NCI-H226 (cell line): Measurements from ENCODE around the gene CNOT9.

Source experiments
- DNase-seq: peaks from one replicate; pipeline ENCODE4 v3.0.0-alpha.2; 2015

The CNOT9 gene

DNA sequence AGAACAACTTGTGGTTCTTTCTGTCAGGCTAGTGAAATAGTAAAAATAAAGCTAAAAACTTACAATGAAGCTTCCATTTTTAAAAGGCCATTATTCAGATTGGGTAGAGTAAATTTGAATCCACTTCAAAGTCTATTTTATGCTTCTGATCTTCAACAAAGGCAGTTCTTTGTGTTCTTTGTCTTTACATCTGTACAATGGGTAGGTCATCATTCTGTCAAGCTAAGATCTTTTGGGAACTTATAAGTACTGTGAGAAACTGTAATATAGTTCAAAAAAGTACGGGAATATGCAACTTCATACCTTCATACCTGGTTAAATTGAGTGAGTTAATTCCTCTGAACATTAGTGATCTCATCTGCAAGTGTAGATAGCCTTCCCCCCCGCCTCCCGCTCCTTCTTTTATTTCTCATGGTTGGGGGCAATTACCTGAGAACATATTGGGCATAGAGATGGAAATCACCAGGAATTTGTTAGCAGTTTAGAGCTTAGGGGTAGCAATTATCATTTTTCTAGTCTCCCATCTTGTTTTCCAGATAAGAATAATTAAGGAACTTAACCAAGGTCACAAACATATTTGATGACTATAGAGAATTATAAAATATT, 9.7 kb downstream of the CNOT9 start:
- DNase-seq, result no peak

DNA sequence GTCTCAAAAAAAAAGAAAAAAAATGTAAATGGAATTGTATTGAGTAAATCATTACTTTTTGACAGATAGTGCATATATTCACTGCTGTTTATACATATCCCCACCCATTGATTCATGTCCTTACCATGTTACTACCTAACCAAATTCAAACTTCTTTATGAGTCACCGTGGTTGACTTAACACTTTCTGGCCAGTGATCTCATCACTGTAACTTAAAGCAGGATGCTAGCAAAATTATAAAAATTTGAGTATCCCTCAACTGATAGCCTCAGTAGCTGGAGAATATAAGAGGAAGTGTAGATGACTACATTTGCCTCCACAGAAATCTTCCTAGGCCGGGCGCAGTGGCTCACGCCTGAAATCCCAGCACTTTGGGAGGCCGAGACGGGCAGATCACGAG, 13.4 kb downstream of the CNOT9 start:
- peak; percentile 48 for DNase-seq

DNA sequence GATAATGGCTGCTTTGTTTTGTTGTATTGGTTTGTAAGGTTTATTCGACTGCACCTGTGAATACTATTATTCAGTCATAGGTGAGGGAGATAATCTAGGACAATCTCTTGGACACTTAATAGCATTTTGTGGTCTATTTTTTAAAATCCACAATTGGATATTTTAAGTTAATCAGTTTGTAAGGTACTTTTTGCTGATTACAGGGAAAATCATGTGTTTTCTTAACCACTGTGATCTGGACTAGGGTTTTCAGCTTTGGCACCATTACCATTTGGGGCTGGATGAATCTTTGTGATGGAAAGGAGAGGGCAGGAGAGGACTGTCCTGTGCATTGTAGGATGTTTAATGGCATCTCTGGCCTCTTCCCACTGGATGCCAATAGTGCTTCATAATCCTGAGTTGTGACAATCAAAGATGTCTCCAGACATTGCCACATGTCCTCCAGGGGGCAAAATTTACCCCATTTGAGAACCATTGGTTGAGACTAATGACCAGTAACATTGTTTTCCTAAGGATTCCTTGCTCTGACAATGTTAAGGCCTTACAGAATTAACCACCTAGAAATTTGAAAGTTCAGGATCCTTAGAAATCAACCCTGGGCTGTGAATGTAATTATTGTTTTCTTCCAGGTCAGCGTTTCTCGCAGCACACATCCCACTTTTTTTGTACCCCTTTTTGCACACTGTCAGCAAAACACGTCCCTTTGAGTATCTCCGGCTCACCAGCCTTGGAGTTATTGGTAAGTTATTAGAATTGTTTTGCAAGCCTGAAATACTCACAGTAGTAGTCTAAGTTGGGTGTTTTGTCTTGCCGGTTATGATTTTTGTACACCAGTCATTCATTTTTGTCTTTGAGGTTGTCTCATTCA, 15.6 kb downstream of the CNOT9 start:
- no peak for DNase-seq

DNA sequence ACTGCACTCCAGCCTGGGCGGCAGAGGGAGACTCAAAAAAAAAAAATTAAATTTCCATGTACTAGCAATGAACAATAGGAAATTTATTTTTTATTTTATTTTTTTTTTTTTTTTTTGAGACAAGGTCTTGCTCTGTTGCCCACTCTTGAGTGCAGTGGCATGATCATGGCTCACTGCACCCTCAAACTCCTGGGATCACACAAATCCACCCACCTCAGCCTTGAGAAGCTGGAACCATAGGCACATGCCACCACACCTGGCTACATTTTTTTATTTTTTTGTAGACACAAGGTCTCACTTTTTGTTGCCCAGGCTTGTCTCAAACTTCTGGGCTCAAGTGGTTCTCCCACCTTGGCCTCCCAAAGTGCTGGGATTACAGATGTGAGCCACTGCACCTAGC, 16.9 kb downstream of the CNOT9 start:
- DNase-seq, result no peak

DNA sequence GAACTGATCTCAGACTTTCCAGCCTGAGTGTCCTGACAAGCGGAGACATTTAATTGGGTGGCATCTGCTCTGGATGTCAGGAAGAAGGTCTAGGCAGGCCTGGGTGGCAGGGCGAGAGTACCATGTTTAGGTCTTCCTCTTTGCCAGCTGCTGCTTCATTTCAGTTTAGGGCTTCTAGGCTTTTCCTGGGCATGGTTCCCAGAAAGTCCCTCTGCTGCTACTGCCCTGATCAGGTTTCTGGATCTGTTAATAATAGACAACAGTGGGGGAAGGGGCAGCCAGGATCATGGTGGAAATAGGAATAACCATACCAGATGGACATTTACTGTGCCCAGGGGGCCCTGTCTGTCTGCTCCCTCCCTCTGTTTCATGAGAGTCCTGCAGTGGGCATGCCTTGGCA, 36.8 kb downstream of the CNOT9 start:
- no peak for DNase-seq

DNA sequence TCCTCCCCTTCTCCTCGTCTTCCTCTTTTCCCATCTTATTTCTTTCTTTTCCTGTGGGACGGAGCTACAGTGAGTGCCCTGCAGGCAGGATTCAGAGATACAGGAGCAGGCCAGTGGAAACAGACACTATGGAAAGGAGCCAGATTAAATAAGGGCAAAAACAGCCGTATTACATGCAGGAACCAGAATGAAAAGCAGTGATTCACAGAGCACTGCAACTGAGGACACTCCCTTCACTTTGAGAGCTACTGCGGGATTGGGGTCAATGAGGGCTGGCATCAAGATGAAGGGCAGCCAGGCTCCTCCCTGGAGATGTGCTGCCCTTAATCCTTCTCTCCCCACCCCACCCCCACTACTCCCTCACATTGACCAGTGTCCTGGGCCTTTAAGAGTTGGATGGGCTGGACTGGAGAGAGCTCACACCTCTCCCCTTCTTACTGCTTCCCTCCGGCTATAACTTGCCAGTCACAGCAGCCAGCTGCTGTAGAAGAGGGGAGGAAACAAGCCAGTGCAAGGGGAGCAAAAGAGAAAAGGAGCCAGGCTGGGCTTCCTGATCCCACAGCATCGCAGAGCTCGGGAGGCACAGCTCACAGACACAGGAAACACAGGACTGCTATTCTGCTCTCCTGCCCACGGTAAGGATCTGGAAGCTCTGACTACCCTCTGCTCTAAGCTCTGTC, 38.9 kb downstream of the CNOT9 start, which contains the start of gene PLCD4:
Gene PLCD4 (plus strand): TSS at position 464 of the 680 bp plus-strand sequence. CDS start 7,841 bp downstream, outside the sequence.
- peak; percentile 64 for DNase-seq

DNA sequence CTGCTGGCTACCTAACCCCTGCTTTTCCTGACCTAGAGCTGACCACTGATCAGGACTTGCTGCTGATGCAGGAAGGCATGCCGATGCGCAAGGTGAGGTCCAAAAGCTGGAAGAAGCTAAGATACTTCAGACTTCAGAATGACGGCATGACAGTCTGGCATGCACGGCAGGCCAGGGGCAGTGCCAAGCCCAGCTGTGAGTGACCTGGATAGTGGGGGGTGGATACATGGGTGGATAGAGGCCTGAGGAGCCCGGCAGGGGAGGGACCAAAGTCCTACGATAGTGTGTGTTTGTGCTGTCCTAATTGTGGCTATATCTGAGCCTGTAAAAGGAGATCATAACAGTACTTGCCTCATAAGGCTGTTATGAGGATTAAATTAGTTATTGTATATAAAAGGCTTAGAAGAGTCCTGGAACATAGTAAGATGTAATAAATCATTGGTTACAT, 47.3 kb downstream of the CNOT9 start:
- no peak for DNase-seq

DNA sequence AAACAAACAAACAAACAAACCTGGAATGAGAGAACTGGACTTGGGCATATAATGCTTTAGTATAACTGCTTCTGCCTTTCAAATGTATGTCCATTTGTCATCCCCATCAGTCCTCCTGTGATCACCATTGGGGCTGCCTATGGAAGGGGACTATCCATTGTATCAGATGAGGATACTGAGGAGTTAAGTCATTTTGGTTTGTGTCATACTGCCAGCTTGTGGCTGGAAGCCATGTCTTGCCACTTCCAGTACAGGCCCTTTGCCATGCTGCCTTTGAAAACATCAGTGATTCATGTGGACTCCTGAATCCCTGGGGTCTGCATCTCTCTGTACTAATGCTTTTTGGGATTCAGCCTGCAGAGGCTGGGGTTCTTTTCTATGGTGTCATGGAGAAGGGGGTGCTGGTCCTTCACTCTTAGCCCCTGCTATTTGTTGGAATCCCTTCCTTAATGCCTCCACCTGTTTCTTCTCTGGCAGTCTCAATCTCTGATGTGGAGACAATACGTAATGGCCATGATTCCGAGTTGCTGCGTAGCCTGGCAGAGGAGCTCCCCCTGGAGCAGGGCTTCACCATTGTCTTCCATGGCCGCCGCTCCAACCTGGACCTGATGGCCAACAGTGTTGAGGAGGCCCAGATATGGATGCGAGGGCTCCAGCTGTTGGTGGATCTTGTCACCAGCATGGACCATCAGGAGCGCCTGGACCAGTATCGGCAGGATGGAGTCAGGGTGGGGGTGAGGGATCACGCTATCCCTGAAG, 49.6 kb downstream of the CNOT9 start:
- DNase-seq, result no peak

DNA sequence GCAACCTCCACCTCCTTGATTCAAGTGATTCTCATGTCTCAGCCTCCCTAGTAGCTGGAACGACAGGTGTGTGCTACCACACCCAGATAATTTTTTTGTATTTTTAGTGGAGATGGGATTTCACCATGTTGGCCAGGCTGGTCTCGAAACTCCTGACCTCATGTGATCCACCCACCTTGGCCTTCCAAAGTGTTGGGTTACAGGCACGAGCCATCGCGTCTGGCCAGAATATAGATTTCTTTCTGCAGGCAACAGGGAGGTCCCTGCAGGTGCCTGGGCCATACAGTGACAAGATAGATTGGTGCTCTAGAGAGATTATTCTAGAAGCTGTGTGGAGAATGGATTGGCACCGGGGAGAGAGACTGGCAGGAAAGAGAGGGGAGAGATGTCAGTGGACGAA, 52.4 kb downstream of the CNOT9 start:
- DNase-seq, result no peak

DNA sequence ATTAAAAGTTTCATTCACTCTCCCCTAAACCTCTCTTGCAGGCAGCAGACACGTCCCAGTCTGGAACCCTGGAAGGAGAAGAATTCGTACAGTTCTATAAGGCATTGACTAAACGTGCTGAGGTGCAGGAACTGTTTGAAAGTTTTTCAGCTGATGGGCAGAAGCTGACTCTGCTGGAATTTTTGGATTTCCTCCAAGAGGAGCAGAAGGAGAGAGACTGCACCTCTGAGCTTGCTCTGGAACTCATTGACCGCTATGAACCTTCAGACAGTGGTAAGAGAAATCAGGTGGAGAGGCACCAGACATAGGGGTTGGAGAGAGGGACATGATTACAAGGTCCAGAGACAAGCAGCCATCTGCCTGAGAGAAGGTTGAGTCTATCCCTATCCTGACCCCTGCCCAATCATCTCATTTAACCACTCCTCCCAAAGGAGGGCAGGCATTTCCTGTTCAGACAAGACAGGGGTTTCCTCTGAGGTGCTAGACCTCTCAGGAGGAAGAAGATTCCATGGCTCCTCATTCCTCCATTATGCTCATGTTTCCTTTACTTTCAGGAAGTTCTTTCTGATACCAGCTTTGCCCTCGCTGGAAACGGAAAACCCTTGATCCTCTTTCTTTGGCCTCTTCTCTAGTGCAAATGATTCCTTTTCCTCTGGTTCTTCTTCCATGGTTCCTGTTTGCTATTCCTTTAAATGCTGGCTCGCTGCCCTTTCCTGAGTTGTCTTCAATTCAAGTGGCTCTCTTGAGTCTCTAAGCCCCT, 54.1 kb downstream of the CNOT9 start:
- no peak for DNase-seq

DNA sequence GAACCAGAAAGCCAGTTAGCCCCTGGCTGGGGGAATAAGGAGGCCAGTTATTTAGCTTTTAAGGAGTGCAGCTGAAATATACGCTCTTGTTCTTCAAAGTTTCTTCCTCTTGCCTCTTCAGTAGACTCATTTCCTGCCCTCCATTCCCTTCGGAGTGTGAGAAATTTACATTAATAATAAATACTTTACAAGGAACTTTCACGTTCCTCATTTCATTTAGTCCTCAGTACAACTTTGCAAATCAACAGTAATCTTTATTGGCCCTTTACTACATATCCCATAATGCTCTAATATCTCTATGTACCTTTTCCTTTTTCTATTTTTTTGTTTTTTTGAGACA, 54.7 kb downstream of the CNOT9 start:
- no peak for DNase-seq

DNA sequence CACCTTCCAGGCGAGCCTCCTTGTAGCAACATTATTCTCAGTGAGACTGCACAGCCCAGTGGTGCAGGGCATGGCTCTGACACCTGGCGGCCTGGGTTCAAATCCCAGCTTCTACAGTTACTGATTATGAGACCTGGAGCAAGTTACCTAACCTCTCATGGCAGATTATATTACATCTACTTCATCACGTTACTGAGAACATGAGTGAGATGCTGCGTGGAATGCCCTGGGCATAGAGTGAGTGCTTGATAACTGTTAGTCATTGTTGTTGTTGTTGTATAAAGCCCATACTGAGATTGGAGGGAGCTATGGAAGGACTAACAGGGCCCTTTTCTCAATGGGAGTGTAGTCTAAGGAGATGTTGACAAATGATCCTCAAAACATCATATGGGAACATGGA, 57.7 kb downstream of the CNOT9 start:
- DNase-seq, result no peak

DNA sequence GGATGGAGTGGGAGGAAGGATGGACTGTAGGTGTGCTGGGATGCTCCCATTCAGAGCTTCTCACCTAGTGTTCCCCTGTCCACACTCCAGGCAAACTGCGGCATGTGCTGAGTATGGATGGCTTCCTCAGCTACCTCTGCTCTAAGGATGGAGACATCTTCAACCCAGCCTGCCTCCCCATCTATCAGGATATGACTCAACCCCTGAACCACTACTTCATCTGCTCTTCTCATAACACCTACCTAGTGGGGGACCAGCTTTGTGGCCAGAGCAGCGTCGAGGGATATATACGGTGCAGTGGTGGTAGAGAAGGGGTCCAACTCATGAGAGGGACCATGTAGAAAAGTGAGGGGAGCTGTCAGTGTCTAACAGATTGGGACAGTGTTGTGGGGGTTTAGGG, 59.3 kb downstream of the CNOT9 start:
- no peak for DNase-seq

DNA sequence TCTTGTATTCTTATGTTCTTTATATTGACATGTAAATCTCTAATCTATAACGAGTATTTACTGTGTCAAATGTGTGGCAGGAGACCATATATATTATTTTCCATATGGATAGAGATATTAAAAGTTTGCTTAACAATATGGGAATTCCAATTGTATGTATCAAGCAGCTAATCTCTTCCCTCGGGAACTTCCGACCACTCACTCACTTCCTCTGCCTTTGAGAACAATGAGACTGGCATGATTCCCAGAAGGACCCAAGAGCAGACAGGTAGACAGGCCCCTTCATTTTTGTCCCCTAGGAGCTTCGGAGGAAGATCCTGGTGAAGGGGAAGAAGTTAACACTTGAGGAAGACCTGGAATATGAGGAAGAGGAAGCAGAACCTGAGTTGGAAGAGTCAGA, 63.2 kb downstream of the CNOT9 start:
- DNase-seq, result peak; percentile 40

DNA sequence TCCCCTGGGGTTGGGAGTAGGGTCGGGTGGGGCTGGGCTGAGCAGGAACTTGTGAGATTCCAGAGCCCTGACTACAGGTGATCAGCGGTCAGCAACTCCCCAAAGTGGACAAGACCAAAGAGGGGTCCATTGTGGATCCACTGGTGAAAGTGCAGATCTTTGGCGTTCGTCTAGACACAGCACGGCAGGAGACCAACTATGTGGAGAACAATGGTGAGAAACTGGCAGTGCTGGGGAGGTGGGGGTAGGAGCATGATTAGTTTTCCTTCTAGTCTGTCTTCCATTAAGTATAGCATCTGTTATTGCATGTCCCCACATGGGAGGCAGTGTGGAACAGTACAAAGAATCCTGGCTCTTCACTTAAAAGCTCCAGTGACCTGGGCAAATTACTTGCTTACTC, 67.1 kb downstream of the CNOT9 start:
- no peak for DNase-seq

DNA sequence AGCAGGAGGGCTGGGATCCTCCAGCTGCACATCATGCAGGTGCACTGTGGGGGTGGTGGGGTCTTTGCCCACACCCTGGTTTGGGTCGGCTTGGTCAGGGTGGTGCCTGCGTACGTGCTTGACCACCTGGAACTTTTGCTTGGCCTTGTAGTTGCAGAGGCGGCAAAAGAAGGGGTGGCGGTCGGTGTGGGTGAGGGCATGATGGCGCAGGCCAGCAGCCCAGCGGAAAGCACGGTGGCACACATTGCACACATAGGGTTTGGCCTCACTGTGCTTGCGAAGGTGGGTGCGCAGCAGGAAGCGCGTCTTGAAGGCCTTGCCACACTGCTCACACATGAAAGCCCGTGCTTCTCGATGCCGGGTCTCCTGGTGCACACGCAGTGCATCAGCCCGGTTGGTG, 69.7 kb downstream of the CNOT9 start:
- DNase-seq, result no peak

DNA sequence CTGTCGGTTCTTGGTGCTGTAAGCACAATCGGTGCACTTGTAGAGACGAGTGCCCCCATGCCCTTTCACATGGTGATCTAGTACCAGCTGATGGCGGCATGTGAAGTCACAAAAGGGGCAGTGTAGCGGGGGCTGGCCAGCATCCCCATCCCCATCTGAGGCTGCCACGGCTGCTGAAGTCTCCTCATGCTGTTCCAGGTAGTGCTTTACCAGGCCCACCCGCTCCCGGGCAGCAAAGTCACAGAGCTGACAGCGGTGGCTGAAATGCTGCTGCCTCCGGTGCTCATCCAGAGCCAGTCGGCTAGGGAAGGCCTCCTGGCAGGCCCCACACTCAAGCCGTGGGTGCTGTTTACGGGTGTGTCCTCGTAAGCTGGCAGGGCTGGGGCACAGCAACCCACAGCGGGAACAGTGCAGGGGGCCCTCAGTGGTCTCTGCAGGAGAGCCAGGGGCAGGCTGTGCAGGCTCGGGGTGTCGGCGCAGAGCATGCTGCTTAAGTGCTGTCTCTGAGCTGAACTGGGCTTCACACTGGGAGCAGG, 73.5 kb downstream of the CNOT9 start:
- DNase-seq, result no peak

DNA sequence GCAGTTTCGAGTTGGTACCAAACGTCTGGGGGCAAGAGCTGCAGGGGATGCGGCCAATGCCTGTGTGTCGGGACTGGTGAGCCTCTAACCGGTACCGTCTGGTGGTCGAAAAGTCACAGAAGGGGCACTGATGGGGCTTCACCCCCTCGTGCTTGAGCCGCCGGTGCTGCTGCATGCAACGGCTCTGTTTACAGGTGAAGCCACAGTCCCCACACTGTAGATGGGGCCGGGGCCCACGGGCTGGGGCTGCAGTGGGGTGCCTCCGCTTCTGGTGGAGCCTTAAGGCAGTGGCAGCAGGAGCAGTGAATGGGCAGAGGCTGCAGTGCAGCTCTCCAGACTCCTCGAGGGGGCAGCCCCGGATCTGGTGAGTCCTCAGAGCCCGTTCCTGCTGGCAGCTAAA, 74.1 kb downstream of the CNOT9 start:
- no peak for DNase-seq

DNA sequence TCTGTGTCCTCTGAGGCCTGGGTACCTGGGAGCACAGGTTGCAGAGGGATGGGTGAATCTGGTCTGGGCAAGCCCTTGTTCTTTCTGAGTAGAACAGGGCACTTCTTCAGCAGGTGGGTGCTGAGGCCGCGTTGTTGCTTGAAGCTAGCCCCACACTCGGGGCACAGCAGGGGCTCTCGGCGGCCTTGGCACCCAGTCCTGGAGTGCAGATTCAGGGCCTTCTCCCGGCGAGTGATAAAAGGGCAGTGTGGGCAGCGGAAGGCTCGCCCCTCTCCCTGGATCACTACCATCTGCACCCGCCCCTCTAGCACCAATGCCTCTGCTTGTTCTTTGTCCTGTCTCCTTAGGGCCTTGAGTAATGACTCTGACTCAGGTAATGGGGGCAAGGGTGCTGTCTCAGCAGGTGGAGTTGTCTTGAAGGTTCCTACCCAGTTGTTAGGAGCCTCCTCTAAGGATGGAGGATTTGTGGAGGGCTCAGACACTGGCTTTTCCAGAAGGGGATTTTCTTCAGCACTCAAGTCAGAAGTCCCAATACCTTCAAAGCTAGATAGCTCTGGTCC, 75.2 kb downstream of the CNOT9 start:
- no peak for DNase-seq

DNA sequence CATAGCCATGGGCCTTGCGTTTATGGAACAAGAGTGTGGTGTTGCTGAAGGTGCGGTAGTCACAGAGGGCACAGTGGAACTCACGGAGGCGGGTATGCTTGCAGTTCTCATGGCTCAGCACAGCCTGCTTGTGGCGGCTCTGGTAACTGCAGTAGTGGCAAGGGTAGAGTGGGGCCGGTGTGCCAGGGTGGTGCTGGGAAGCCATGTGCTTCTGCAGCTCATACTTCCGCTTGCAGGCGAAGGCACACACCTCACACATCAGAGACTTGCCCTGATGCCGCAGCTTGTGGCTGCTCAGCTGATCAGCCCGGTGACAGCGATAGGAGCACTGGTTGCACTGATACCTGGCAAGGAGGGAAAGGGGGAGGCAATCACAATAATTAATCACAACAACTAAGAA, 76.1 kb downstream of the CNOT9 start:
- DNase-seq, result no peak

DNA sequence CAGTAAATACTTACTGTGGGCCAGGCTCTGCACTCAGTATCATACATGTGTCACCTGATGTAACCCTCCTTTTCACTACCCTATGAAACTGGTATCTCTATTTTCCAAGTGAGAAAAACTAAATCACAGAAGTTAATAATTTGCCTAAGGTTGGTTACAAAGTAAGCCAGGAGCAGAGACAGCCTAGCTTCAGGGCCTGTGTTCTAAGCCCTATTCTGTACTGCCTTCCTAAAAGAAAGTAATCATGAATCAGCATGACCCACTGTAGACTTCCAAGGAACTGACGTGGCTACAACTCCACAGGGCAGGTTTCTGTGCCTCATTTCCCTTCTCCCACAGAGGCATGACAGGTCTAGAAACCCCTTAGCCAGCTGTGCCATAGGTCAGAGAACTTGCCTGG, 76.5 kb downstream of the CNOT9 start:
- DNase-seq, result no peak
